Panc1 (cell line): ENCODE data around the gene PWWP3B.

Experiments
- CTCF ChIP-seq: fragments of 450-650 bp; IDR thresholded peaks from 2 replicates; pipeline ENCODE4 v1.5.1; 2017; ENCODE audit warnings: mild to moderate bottlenecking
- REST ChIP-seq, 2 experiments: IDR thresholded peaks; 2 replicates each; pipeline ENCODE4 v1.6.1; 2011 to 2012; ENCODE audit warnings: low read depth in 2 of 2, control low read depth in 1 of 2, low read length in 1 of 2, mild to moderate bottlenecking in 1 of 2, moderate library complexity in 1 of 2; ENCODE audit not compliant: insufficient read depth in 1 of 2

GRCh38 chrX:106144755-106145639, 23.1 kb upstream of the PWWP3B start:
- TF ChIP-seq REST (IDR thresholded peaks at IDR 0.05; ENCODE audit: insufficient read depth in 1 of 2, low read depth in 2 of 2, low read length in 1 of 2) = no peak
- TF ChIP-seq CTCF = no peak
